Measurements from ENCODE around the gene MPIG6B. TPM values are rescaled to one million over a fixed set of nuclear protein-coding genes. Genes with fewer than 3 reads are reported as not detected.

Gene MPIG6B
- total RNA-seq, 1 donor from 2014 or later, result not detected

- intact Hi-C loops (cut with micrococcal nuclease), result no loop called here
Observed at GRCh38 chr6:31720196-31720770, 2.9 kb upstream of the MPIG6B start.

GRCh38 chr6:31721351-31722020 lies 1.7 kb upstream of the MPIG6B start, which contains the start of gene LY6G6C:
LY6G6C (minus strand) TSS chr6:31721746; CDS start chr6:31721679, 67 bp downstream.
- intact Hi-C loops (cut with micrococcal nuclease), result no loop called here

GRCh38 chr6:31722173-31722572 lies 1.0 kb upstream of the MPIG6B start:
- intact Hi-C loops (cut with micrococcal nuclease), result no loop called here

GRCh38 chr6:31723980-31724691 lies 963 bp downstream of the MPIG6B start:
- intact Hi-C loops (cut with micrococcal nuclease), result no loop called here

GRCh38 chr6:31725502-31726350 lies 2.6 kb downstream of the MPIG6B start:
- intact Hi-C loops (cut with micrococcal nuclease), result no loop called here

- intact Hi-C loops (cut with micrococcal nuclease), result no loop called here
Observed at GRCh38 chr6:31727034-31727716, 4.0 kb downstream of the MPIG6B start.

- intact Hi-C loops (cut with micrococcal nuclease), result loop anchor here (2.0 kb wide), 3 partner anchors 41 to 103 kb away; partner anchors contain the start of gene LY6G5C
Observed at GRCh38 chr6:31727717-31728671, 4.8 kb downstream of the MPIG6B start.

- intact Hi-C loops (cut with micrococcal nuclease), result loop anchor here (1.0 to 2.0 kb wide), 4 partner anchors 9 to 102 kb away; partner anchors contain the start of gene LY6G5C
Observed at GRCh38 chr6:31728767-31729514, 5.8 kb downstream of the MPIG6B start, which contains the start of gene DDAH2. DDAH2 (minus strand) TSS chr6:31729299; CDS start chr6:31729161, 138 bp downstream.

- intact Hi-C loops (cut with micrococcal nuclease), result loop anchor here (1.0 to 2.0 kb wide), 4 partner anchors 9 to 101 kb away; partner anchors contain the start of gene LY6G5C
Observed at GRCh38 chr6:31729515-31729978, 6.4 kb downstream of the MPIG6B start.

- intact Hi-C loops (cut with micrococcal nuclease), result loop anchor here (1.0 to 10.0 kb wide), 7 partner anchors 8 to 445 kb away; partner anchors contain the start of genes ABHD16A, AGPAT1, ATP6V1G2 and DDX39B
Observed at GRCh38 chr6:31729979-31730630, 6.9 kb downstream of the MPIG6B start.

GRCh38 chr6:31730631-31731086 lies 7.5 kb downstream of the MPIG6B start:
- intact Hi-C loops (cut with micrococcal nuclease), result loop anchor here (1.0 to 10.0 kb wide), 3 partner anchors 27 to 444 kb away; partner anchors contain the start of genes ABHD16A, AGPAT1, ATP6V1G2 and DDX39B

- intact Hi-C loops (cut with micrococcal nuclease), result loop anchor here (10.0 kb wide), 2 partner anchors 187 to 443 kb away; partner anchors contain the start of genes AGPAT1, ATP6V1G2, DDX39B and NFKBIL1
Observed at GRCh38 chr6:31732029-31732428, 8.9 kb downstream of the MPIG6B start.

GRCh38 chr6:31733734-31734133 lies 10.6 kb downstream of the MPIG6B start:
- intact Hi-C loops (cut with micrococcal nuclease), result loop anchor here (10.0 kb wide), 2 partner anchors 189 to 441 kb away; partner anchors contain the start of genes AGPAT1, ATP6V1G2, DDX39B and NFKBIL1

GRCh38 chr6:31734247-31734820 lies 11.2 kb downstream of the MPIG6B start:
- intact Hi-C loops (cut with micrococcal nuclease), result loop anchor here (10.0 kb wide), 2 partner anchors 190 to 440 kb away; partner anchors contain the start of genes AGPAT1, ATP6V1G2, DDX39B and NFKBIL1

GRCh38 chr6:31734821-31735406 lies 11.7 kb downstream of the MPIG6B start:
- intact Hi-C loops (cut with micrococcal nuclease), result loop anchor here (5.0 to 10.0 kb wide), 4 partner anchors 83 to 1237 kb away; partner anchors contain the start of genes AGPAT1, ATP6V1G2, BAG6 and DDX39B
